HL-60/S4 (cell line): ENCODE data around the gene NEUROD2.

Experiments
- in situ Hi-C: fragments of 300-500 bp; cut with MboI; formaldehyde crosslinking; loops from 2 replicates; pipeline ENCODE4 v1.14.3; 2022; ENCODE audit warnings: low sequenced_read_pairs

Gene NEUROD2

GRCh38 chr17:39582658-39583057 is 25.1 kb downstream of the NEUROD2 start:
- in situ Hi-C loops, result no loop called here

GRCh38 chr17:39581759-39582085 is 26.0 kb downstream of the NEUROD2 start:
- in situ Hi-C loops, result no loop called here

- in situ Hi-C loops, result no loop called here
Measured at GRCh38 chr17:39581071-39581758, 26.5 kb downstream of the NEUROD2 start.

- in situ Hi-C loops, result no loop called here
Measured at GRCh38 chr17:39580082-39580468, 27.6 kb downstream of the NEUROD2 start.

- in situ Hi-C loops, result no loop called here
Measured at GRCh38 chr17:39579318-39580081, 28.2 kb downstream of the NEUROD2 start.

- in situ Hi-C loops, result no loop called here
Measured at GRCh38 chr17:39578272-39578671, 29.4 kb downstream of the NEUROD2 start.

GRCh38 chr17:39576187-39576586 is 31.5 kb downstream of the NEUROD2 start:
- in situ Hi-C loops, result no loop called here

GRCh38 chr17:39573447-39574298 is 34.0 kb downstream of the NEUROD2 start:
- in situ Hi-C loops, result no loop called here

GRCh38 chr17:39572121-39572520 is 35.6 kb downstream of the NEUROD2 start:
- in situ Hi-C loops, result no loop called here

- in situ Hi-C loops, result no loop called here
Measured at GRCh38 chr17:39569126-39569525, 38.6 kb downstream of the NEUROD2 start.

- in situ Hi-C loops, result no loop called here
Measured at GRCh38 chr17:39568702-39569101, 39.0 kb downstream of the NEUROD2 start.

GRCh38 chr17:39566094-39566850 is 41.4 kb downstream of the NEUROD2 start:
- in situ Hi-C loops, result no loop called here

GRCh38 chr17:39564211-39564848 is 43.4 kb downstream of the NEUROD2 start:
- in situ Hi-C loops, result no loop called here

- in situ Hi-C loops, result no loop called here
Measured at GRCh38 chr17:39563476-39563875, 44.2 kb downstream of the NEUROD2 start.

- in situ Hi-C loops, result no loop called here
Measured at GRCh38 chr17:39562976-39563375, 44.7 kb downstream of the NEUROD2 start.

GRCh38 chr17:39562395-39562794 is 45.3 kb downstream of the NEUROD2 start:
- in situ Hi-C loops, result no loop called here

- in situ Hi-C loops, result no loop called here
Measured at GRCh38 chr17:39556423-39556822, 51.3 kb downstream of the NEUROD2 start.

- in situ Hi-C loops, result no loop called here
Measured at GRCh38 chr17:39555368-39555767, 52.4 kb downstream of the NEUROD2 start.
